ENCODE results near the gene CHAF1A. TPM values are rescaled to one million over a fixed set of nuclear protein-coding genes. Genes with fewer than 3 reads are reported as not detected.

CHAF1A gene
- total and polyA plus RNA-seq, 2 donors (not counting 1 experiment from before 2014, with no cell fraction given) = 5.9 TPM

DNA sequence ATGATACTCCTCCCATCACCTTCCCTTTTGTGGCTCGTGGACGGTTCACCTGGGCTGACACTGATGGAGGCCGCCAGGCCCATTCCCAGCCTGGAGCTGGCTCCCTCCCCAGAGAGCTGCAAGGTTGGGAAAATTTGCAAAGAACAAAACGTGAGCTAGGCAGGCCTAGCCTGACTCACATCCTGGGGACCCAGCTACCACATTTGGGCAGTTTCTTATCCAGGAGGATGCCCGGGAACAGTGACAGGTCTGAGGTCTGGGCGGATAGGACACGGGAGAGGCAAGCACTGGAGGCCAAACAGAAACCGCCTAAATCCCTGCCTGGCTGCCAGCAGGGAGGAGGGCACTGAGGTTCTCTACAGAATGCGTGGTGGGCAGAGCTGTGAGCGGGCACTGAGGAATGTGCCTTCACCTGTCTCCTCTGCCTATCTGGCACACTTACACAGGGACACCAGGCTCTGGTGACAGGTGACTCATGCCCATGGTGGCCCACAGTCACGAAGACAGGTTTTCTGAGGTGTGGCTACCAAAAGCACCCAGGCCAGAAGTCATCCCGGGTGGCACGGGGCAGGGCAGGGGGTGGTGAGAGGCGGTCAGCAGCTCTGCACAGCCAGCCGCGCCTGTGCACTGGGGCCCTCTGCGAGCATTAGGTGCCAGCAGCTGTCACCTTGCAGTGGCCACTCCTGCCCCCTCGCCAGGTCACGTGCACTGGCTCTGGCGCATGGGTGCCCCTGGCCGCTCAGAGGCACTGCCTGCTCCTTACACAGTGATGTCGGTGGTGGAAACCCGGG is 25.3 kb upstream of the CHAF1A start:
- no peak for TF ChIP-seq EZH2 (IDR thresholded peaks at IDR 0.05; ENCODE audit: low read length, missing control alignments)
- TF ChIP-seq, protein P1, sequence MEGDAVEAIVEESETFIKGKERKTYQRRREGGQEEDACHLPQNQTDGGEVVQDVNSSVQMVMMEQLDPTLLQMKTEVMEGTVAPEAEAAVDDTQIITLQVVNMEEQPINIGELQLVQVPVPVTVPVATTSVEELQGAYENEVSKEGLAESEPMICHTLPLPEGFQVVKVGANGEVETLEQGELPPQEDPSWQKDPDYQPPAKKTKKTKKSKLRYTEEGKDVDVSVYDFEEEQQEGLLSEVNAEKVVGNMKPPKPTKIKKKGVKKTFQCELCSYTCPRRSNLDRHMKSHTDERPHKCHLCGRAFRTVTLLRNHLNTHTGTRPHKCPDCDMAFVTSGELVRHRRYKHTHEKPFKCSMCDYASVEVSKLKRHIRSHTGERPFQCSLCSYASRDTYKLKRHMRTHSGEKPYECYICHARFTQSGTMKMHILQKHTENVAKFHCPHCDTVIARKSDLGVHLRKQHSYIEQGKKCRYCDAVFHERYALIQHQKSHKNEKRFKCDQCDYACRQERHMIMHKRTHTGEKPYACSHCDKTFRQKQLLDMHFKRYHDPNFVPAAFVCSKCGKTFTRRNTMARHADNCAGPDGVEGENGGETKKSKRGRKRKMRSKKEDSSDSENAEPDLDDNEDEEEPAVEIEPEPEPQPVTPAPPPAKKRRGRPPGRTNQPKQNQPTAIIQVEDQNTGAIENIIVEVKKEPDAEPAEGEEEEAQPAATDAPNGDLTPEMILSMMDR (conservative IDR thresholded peaks at IDR 0.05 in 1 of 2, IDR thresholded peaks at IDR 0.05 in 1 of 2; ENCODE audit: low read depth in 1 of 2, low read length in 2 of 2) = no peak

DNA sequence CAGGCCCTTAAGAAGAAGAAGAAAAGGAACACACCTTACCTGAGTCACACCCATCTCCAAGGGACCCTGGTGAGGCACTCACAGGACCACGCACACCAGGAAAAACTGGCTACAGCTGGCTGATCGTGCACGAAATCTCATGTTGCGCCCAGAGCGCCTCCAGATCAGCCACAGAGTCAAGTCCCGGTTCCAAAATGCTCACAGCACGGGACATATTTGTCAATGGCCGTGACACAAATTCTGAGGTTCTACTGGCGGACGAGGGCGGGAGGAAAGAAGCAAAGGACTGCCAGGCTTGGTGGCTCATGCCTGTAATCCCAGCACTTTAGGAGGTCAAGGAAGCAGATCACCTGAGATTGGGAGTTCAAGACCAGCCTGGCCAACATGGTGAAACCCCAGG is 23.6 kb upstream of the CHAF1A start:
- DNase-seq (ENCODE audit: low read depth in 2 of 2) = no peak
- H3K27ac ChIP-seq (ENCODE audit: insufficient read depth, low read length) = no peak overlapping the region
- H3K4me2 ChIP-seq (ENCODE audit: extremely low read depth, insufficient read depth, low read length) = no peak overlapping the region
- H3K4me3 ChIP-seq (replicated peaks in 1 of 4; ENCODE audit: control extremely low read depth in 1 of 4, insufficient read depth in 1 of 4, low read depth in 3 of 4, low read length in 4 of 4) = no peak overlapping the region
- no peaks in the 10 kb centered on the region for H4K20me1 ChIP-seq (ENCODE audit: control insufficient read depth, extremely low read depth, insufficient read depth, low read length)
- H3K4me1 ChIP-seq (ENCODE audit: control insufficient read depth, extremely low read depth, insufficient read depth, low read length) = peaks cover 31% of the 10 kb centered on the region
- no peak overlapping the region for H2AFZ ChIP-seq (ENCODE audit: low read length)
- H3K9ac ChIP-seq (ENCODE audit: insufficient read depth, low read length) = no peak overlapping the region
- peaks cover 1% of the 10 kb centered on the region for H3K36me3 ChIP-seq (ENCODE audit: control insufficient read depth, insufficient read depth, low read length)
- peaks cover 74% of the 10 kb centered on the region for H3K79me2 ChIP-seq (ENCODE audit: control insufficient read depth, insufficient read depth, low read length)
- TF ChIP-seq, protein P1 (conservative IDR thresholded peaks at IDR 0.05 in 1 of 2, IDR thresholded peaks at IDR 0.05 in 1 of 2; ENCODE audit: low read depth in 1 of 2, low read length in 2 of 2) = no peak
- no peak for TF ChIP-seq EZH2 (IDR thresholded peaks at IDR 0.05; ENCODE audit: low read length, missing control alignments)
- H3K27me3 ChIP-seq (ENCODE audit: control insufficient read depth, insufficient read depth, low read length) = no peaks in the 10 kb centered on the region
- H3K9me3 ChIP-seq (ENCODE audit: control insufficient read depth, insufficient read depth, low read depth, low read length) = no peaks in the 10 kb centered on the region

More for the DNA sequence above, 25.3 kb upstream of the CHAF1A start:
- DNase-seq (ENCODE audit: low read depth in 2 of 2) = peak in 1 of 2 donors; percentile 40
- H3K36me3 ChIP-seq (ENCODE audit: control insufficient read depth, insufficient read depth, low read length) = peaks cover 5% of the 10 kb centered on the region
- peak overlapping the region; percentile 43 for H3K27ac ChIP-seq (ENCODE audit: insufficient read depth, low read length)
- peaks cover 48% of the 10 kb centered on the region for H3K4me1 ChIP-seq (ENCODE audit: control insufficient read depth, extremely low read depth, insufficient read depth, low read length)
- no peak overlapping the region for H3K4me3 ChIP-seq (replicated peaks in 1 of 4; ENCODE audit: control extremely low read depth in 1 of 4, insufficient read depth in 1 of 4, low read depth in 3 of 4, low read length in 4 of 4)
- peaks cover 76% of the 10 kb centered on the region for H3K79me2 ChIP-seq (ENCODE audit: control insufficient read depth, insufficient read depth, low read length)
- H2AFZ ChIP-seq (ENCODE audit: low read length) = no peak overlapping the region
- no peak overlapping the region for H3K9ac ChIP-seq (ENCODE audit: insufficient read depth, low read length)
- no peaks in the 10 kb centered on the region for H3K27me3 ChIP-seq (ENCODE audit: control insufficient read depth, insufficient read depth, low read length)
- no peak overlapping the region for H3K4me2 ChIP-seq (ENCODE audit: extremely low read depth, insufficient read depth, low read length)
- H3K9me3 ChIP-seq (ENCODE audit: control insufficient read depth, insufficient read depth, low read depth, low read length) = no peaks in the 10 kb centered on the region
- no peaks in the 10 kb centered on the region for H4K20me1 ChIP-seq (ENCODE audit: control insufficient read depth, extremely low read depth, insufficient read depth, low read length)

DNA sequence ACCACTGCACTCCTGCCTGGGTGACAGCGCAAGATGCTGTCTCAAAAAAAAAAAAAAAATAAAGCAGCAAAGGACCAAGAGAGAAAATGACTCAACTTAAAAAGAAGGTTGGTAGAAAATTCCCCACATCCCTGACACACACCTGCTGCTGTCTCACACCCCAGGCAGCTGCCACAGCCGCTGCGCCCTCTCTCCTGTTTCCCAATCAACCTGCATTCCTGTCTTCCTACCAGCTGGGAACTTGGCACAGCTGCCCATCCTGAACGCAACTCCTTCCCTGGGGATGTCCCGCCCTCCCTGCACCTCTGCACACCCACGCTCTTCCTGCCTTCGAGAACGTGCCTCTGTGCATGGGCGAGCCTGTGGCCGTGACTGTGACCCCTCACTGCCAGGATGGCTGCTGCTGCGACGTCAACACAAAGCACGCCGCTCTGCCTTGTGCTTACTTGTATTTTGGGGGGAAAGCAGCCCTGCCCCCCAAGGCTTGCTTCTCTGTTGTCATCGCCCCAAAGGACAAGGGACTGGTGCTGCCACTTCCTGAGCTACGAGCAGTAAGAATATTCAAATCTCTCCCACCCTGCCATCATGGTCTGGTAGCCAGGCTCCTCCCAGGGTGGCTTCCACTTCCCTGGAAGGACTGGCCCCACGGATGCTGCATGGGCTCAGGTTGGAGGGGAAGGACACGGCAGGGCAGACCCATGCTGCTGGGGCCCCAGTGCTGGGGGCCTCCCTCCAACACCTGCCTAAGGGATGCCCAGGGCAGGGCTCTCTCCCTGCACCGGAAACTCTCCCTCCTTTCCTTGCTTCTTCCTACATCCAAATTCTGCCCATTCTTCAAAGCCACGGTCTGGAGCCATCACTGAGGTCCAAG is 22.8 kb upstream of the CHAF1A start:
- H3K36me3 ChIP-seq (ENCODE audit: control insufficient read depth, insufficient read depth, low read length) = peaks cover 4% of the 10 kb centered on the region
- H3K27me3 ChIP-seq (ENCODE audit: control insufficient read depth, insufficient read depth, low read length) = no peaks in the 10 kb centered on the region
- no peak overlapping the region for H3K27ac ChIP-seq (ENCODE audit: insufficient read depth, low read length)
- no peak overlapping the region for H3K4me3 ChIP-seq (replicated peaks in 1 of 4; ENCODE audit: control extremely low read depth in 1 of 4, insufficient read depth in 1 of 4, low read depth in 3 of 4, low read length in 4 of 4)
- no peak overlapping the region for H2AFZ ChIP-seq (ENCODE audit: low read length)
- DNase-seq (ENCODE audit: low read depth in 2 of 2) = peak in 1 of 2 donors; percentile 80
- peaks cover 27% of the 10 kb centered on the region for H3K4me1 ChIP-seq (ENCODE audit: control insufficient read depth, extremely low read depth, insufficient read depth, low read length)
- TF ChIP-seq EZH2 (IDR thresholded peaks at IDR 0.05; ENCODE audit: low read length, missing control alignments) = no peak
- TF ChIP-seq, protein P1 (conservative IDR thresholded peaks at IDR 0.05 in 1 of 2, IDR thresholded peaks at IDR 0.05 in 1 of 2; ENCODE audit: low read depth in 1 of 2, low read length in 2 of 2) = no peak
- H4K20me1 ChIP-seq (ENCODE audit: control insufficient read depth, extremely low read depth, insufficient read depth, low read length) = no peaks in the 10 kb centered on the region
- no peaks in the 10 kb centered on the region for H3K9me3 ChIP-seq (ENCODE audit: control insufficient read depth, insufficient read depth, low read depth, low read length)
- H3K79me2 ChIP-seq (ENCODE audit: control insufficient read depth, insufficient read depth, low read length) = peaks cover 81% of the 10 kb centered on the region
- no peak overlapping the region for H3K4me2 ChIP-seq (ENCODE audit: extremely low read depth, insufficient read depth, low read length)
- no peak overlapping the region for H3K9ac ChIP-seq (ENCODE audit: insufficient read depth, low read length)
